ENCODE results near the gene OR2H2.
A peak's percentile ranks its signal among the peaks of the same experiment; 100 is the strongest.

The OR2H2 gene

GRCh38 chr6:29627755-29628418 is 43.0 kb downstream of the OR2H2 start (continued):
- no peak for TF ChIP-seq ZSCAN4 (tag by site-specific recombination; IDR thresholded peaks at IDR 0.05)
- TF ChIP-seq ZNF704 (tag by site-specific recombination; IDR thresholded peaks at IDR 0.05) = no peak
- no peak for TF ChIP-seq ZNF311 (tag by site-specific recombination; IDR thresholded peaks at IDR 0.05; ENCODE audit: borderline replicate concordance)
- TF ChIP-seq ZNF677 (tag by site-specific recombination; IDR thresholded peaks at IDR 0.05) = no peak
- no peak for TF ChIP-seq ZNF155 (tag by site-specific recombination; IDR thresholded peaks at IDR 0.05)
- no peak for TF ChIP-seq HOXD13 (CRISPR knock-in tag; IDR thresholded peaks at IDR 0.05; ENCODE audit: borderline replicate concordance)
- TF ChIP-seq ZNF2 (tag by site-specific recombination; IDR thresholded peaks at IDR 0.05) = no peak
- no peak for TF ChIP-seq ZNF449 (tag by site-specific recombination; IDR thresholded peaks at IDR 0.05)
- no peak for TF ChIP-seq ZNF555 (tag by site-specific recombination; conservative IDR thresholded peaks at IDR 0.05)
- TF ChIP-seq ZFP3 (tag by site-specific recombination; IDR thresholded peaks at IDR 0.05; ENCODE audit: low read depth) = no peak
- TF ChIP-seq PBX3 (CRISPR knock-in tag; IDR thresholded peaks at IDR 0.05) = no peak
- TF ChIP-seq YY2 (tag by site-specific recombination; IDR thresholded peaks at IDR 0.05) = no peak
- no peak for TF ChIP-seq TCF7L2 (IDR thresholded peaks at IDR 0.05; ENCODE audit: borderline replicate concordance, low read depth, low read length)
- no peak for TF ChIP-seq ZNF211 (tag by site-specific recombination; IDR thresholded peaks at IDR 0.05; ENCODE audit: low read depth)
- peak; percentile 55 for TF ChIP-seq ZNF629 (tag by site-specific recombination; IDR thresholded peaks at IDR 0.05)
- TF ChIP-seq ZNF843 (tag by site-specific recombination; IDR thresholded peaks at IDR 0.05) = no peak
- TF ChIP-seq ZNF707 (tag by site-specific recombination; IDR thresholded peaks at IDR 0.05) = no peak
- TF ChIP-seq ZEB2 (tag by site-specific recombination; IDR thresholded peaks at IDR 0.05) = no peak; the same call in 1 of the 2 replicates
- peak; percentile 23 for TF ChIP-seq ZBTB26 (tag by site-specific recombination; optimal IDR thresholded peaks at IDR 0.05)
- no peak for TF ChIP-seq ZNF133 (tag by site-specific recombination; IDR thresholded peaks at IDR 0.05)
- no peak for TF ChIP-seq GFI1B (tag by site-specific recombination; IDR thresholded peaks at IDR 0.05)
- no peak for TF ChIP-seq PRDM10 (tag by site-specific recombination; IDR thresholded peaks at IDR 0.05)
- TF ChIP-seq ZBTB10 (tag by site-specific recombination; IDR thresholded peaks at IDR 0.05) = peak; percentile 59
- no peak for TF ChIP-seq SCRT1 (tag by site-specific recombination; IDR thresholded peaks at IDR 0.05; ENCODE audit: borderline replicate concordance)
- TF ChIP-seq KLF9 (tag by site-specific recombination; IDR thresholded peaks at IDR 0.05; ENCODE audit: low read depth) = peak; percentile 91
- no peak for TF ChIP-seq ZNF777 (tag by site-specific recombination; IDR thresholded peaks at IDR 0.05; ENCODE audit: borderline replicate concordance)
